NCI-H1092 (cell line): ENCODE results near the gene IKZF4.
"Not testable (repeated sequence)": the region's sequence is repeated elsewhere in the genome, so short reads cannot be mapped to it uniquely, and the experiment has no call there.

Experiments
- DNase-seq: peaks from one replicate; lab custom pipeline; 2025; lab: John Stamatoyannopoulos, UW

IKZF4 gene

DNA sequence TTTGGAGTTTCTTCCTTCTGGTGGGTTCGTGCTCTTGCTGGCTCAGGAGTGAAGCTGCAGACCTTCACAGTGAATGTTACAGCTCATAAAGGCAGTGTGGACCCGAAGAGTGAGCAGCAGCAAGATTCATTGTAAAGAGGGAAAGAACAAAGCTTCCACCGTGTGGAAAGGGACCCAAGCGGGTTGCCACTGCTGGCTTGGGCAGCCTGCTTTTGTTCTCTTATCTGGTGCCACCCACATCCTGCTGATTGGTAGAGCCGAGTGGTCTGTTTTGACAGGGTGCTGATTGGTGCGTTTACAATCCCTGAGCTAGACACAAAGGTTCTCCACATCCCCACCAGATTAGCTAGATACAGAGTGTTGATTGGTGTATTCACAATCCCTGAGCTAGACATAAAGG is 21.3 kb upstream of the IKZF4 start:
- not testable (repeated sequence) for DNase-seq

DNA sequence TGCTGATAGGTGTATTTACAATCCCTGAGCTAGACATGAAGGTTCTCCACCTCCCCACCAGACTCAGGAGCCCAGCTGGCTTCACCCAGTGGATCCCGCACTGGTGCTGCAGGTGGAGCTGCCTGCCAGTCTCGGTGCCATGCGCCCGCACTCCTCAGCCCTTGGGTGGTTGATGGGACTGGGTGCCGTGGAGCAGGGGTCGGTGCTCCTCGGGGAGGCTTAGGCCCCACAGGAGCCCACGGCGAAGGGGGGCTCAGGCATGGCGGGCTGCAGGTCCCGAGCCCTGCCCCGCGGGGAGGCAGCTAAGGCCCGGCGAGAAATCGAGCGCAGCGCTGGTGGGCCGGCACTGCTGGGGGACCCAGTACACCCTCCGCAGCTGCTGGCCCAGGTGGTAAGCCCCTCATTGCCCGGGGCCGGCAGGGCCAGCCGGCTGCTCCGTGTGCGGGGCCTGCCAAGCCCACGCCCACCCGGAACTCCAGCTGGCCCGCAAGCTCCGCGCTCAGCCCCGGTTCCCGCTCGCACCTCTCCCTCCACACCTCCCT is 20.8 kb upstream of the IKZF4 start:
- DNase-seq: not testable (repeated sequence)

DNA sequence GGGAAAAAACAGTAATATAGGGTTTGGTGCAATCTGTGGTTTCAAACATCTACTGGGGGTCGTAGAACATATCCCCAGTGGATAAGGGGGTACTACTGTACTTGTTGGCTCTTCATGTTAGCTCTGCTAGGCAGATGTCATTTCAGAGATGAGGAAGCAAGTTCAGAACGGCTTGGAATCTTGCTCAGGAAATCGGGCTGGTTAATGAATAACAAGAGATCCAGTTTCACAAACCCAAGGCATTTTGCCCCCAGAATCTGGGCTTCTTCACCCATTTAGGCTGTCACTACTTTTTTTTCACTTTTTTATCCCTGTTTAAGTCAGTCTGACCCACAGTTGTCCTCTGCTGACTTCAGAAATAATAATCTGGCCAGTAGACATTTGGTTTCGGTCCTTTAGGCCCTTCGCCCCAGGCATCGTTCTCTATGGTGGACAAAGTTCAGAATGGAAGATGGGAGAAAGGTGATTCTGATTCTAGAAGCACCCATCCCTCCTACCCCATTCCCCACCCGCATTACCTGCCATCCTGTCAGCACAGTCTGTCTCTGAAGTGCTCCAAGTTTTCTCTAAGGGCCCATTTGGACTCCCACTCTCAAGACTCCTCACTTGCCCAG is 19.2 kb upstream of the IKZF4 start:
- DNase-seq: no peak

DNA sequence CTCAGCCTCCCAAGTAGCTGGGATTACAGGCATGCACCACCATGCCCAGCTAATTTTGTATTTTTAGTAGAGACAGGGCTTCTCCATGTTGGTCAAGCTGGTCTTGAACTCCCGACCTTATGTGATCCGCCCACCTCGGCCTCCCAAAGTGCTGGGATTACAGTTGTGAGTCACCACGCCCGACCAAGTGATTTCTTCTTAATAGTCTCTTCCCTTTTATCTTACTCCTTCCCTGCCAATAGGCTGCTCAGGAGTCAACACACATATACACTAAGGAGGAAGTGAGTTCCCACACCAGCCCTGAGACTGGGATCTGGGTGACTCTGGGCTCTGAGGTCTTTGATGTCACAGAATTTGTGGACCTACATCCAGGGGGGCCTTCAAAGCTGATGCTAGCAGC is 17.5 kb upstream of the IKZF4 start:
- not testable (repeated sequence) for DNase-seq

DNA sequence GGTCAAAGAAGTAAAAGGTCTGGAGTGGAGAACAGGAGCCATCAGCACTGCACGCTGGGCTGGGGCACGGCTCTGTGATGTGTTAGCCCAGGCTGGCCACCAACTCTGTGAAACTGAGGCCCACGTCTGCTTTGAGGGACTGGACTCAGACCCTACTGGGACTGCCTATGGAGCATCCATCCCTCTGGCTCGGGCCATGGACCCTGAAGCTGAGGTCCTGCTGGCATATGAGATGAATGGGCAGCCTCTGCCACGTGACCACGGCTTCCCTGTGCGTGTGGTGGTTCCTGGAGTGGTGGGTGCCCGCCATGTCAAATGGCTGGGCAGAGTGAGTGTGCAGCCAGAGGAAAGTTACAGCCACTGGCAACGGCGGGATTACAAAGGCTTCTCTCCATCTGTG is 16.6 kb upstream of the IKZF4 start:
- DNase-seq: no peak

DNA sequence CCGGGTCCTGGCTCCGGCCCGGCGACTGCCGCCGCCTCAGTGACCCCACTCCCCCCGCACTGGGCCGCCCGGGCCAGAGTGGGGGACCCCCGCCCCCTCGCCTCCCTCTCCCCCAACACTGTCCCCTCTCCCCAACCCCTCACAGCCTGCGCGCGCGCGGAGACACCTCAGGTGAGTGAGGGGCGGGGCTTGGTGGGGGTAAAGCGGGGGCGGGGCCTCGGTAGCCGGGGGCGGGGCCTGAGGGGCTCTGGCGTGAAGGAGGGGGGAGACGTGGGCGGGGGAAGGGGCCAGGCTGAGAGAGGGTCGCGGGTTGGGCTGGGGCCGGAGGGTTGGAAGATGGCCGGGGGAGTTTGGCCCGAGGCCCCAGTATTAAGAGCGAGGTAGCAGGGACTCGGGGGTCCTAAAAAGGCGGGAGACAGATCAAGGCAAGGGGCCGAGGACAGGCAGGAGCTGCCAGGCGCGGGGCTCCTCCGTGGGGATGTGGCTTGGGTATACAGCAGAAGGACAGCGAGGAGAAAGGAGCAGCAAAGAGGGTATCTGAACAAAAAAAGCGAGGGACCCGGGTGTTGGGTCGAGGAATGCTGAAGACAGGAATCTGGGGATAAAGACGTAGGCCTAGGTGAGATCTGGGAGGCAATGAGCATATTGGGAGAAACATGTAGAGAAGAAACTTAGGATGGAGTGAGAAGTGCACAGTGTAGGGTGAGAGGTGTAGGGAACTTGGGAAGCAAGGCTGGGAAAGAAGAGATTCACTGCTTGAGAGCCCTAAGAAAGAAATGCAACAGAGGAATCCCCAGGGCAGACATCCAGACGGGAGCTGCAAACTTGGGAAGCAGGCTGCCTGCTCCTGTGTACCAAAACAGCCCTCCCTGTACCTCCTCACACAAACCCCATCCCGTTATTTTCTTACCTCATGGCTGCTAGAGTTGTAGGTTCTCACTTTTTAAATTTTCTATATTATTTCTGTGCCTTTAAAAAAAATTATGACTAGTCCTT is 13.0 kb upstream of the IKZF4 start:
- peak; percentile 15 for DNase-seq

DNA sequence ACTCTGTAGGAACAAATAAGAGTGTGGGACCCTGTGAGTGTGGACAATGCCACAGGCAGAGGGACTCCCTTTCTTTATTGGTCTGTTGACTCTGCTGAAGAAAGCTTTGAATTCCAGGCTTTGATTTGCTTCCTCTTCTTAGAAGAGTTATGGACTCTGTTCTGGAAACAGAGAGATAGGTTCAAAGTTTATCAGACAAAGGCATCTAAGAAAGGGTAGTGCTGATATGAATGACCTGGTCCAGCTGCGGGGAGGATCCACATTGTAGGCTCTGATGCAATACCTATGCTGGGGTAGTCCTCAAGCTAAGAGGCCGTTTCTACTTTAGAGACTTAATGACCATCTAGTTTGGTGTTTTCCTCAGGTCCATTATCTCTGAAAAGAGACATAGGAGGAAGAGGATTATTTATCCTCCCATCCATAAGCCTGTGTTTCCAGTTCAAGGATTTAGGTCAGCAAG is 10.7 kb upstream of the IKZF4 start:
- no peak for DNase-seq

DNA sequence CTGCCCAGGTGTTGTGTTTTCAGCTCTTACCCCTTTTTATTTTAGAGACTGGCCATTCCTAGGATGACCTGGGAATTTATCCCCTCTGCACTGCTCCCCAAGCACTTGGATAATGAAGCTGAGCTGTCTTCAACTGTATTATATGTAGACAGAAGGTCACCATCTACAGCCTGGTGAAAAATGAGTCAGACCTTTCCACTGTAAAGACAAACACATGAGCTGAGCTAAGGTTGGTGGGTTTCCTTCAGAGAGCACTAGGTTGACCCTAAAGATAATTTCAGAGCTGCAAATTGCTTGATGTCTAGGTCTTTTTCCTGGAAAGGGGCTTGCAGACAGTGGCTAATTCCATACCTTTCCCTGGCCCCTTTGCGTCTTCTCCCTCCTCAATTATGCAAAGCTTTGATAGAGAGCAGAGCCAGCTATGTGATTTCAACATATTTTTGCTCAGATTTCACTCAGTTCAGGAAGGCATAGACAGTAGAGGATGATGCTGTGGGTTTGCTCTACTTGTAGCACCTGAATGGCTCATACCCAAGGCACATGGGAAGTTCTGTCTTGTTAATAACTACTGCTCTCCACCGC is 9.2 kb upstream of the IKZF4 start:
- no peak for DNase-seq

DNA sequence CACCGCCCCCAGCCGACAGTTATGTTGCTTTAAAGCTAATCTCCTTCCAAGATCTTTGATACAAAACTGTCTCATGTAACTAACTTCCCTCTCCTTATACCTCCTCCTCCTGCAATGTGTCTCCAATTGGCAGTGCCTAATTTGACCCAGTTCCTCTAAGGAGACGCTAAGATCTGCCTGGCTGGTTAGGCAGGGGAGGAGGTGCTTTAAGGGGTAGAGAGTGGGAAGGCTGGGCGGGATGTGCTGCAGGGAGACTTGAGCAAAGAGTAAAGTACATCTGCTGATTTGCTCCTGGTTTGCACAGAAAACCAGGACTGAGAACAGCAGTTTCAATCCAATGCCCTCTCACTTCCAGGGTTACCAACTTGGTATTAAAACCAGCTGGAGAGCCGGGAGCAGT is 7.4 kb upstream of the IKZF4 start:
- no peak for DNase-seq

DNA sequence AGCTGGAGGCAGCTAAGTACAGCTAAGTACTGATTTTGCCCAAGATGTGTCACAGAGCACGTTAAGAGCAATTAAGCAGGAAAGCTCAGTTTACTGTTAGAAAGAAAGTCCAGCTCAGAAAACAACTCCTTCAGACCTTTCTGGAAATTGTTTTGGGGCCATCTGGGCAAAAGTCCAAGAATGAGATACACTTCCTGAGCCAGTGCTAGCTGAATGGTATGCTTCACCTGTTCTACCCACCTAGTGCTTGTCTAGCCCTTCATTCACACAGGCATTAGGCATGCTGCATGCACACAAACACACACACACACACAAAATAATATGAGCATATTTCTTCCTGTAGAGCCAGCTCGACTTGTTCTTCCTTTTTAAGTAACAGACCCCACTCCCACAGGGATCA is 6.6 kb upstream of the IKZF4 start:
- no peak for DNase-seq

DNA sequence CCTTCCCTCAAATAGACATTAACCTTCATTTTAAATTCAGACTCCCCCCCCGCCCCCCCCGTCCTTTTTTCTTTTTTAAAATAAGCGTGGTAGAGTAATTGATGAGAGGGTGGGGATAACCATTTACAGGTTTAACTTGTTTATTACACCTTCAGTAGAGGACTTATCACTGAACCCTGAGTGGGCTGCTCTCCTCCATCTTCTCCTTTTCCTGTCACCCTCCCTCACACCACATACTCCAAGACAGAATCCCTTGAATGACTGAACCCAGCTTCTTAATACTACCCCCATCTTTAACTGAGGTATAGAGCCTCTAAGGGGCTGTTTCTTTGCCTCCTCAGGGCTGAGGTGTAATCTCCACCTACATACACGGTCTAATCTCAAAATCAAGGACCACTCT is 3.7 kb upstream of the IKZF4 start:
- DNase-seq: no peak

DNA sequence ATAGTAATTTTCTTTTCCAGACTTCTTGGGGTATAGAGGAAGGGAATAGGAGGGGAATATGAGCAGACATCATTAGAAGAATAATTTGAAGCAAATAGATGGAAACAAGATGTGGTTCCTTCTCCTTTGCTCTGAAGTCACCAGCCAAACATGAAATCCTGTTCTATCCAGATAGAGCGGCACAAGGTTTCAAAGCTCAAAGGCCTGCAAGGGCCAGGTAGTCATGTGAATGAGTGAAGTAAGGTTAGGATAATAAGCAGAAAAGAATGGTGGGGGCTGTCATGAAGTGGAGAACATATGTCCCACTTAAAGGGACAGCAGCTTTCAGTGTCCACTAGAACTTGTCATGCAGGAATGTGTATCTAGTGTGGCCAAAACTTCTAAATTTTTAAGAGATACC is 2.5 kb upstream of the IKZF4 start:
- no peak for DNase-seq

DNA sequence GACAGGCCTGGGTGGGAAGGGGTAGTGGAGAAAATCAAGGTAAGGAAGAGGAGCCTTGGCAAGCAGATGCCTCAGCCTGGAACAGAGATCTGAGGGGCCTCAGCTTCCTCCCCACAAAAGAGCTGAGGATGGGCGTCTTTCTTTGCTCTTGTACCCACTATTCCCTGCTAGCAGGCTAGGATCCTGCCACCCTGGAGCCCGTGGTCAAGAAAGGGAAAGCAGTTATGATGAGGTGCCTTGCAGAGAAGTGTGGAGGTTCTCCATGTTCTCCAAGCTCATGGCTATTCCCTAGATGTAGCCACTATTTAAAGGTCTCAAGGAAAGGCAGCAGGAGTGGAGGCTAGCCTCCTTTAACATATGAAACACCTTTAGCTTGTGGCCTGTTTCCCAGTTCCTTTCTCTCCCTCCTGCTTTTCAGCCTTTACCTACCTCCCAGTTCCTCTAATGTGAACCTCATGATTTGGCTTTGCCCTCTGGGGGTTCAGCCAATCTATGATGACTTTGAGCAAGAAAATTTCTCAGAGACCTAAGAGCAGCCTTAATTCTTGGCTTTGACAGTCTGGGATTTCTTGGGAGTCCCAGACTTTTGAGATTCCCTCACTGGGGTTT is 1.1 kb downstream of the IKZF4 start:
- DNase-seq: no peak

DNA sequence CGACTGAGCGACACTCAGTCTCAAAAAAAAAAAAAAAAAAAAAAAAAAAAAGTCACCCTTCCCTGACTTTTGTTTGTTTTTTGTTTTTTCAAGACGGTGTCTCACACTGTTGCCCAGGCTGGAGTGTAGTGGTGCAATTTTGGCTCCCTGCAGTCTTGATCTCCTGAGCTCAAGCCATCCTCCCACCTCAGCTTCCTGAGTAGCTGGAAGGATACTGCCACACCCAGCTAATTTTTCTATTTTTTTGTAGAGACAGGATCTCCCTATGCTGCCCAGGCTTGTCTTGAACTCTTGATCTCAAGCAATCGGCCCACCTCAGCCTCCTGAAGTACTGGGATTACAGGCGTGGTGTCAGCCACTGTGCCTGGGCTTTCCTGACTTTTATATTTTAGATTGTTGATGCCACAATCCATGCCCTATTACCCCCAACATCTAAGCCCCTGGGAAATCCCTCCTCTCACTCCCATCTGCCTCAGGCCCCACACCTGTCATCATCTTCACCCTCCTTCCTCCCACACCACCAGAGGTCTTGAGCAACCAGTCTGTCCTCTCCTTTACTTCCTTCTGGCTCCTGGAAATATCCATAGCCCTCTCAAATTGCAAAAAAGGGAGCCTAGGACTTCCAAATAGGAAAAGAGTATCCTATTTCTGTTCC is 7.8 kb downstream of the IKZF4 start:
- DNase-seq: no peak

DNA sequence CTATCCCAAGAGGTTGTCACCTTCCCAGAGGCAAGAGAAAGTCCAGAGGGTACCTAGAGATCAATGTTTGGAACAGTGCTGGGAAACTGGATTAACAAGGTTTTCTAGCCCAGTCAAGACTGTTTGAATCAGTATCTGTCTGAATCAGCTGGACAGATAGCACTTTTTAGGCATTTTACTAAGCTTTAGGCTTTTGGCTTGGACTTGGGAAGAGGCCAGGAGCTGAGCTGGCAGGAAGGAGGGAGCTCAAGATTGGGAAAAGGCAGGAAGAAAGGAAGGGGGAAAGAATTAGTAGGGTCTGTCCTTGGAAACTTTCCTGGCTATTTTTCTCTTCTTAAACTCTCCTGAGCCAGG is 8.3 kb downstream of the IKZF4 start:
- DNase-seq: no peak

DNA sequence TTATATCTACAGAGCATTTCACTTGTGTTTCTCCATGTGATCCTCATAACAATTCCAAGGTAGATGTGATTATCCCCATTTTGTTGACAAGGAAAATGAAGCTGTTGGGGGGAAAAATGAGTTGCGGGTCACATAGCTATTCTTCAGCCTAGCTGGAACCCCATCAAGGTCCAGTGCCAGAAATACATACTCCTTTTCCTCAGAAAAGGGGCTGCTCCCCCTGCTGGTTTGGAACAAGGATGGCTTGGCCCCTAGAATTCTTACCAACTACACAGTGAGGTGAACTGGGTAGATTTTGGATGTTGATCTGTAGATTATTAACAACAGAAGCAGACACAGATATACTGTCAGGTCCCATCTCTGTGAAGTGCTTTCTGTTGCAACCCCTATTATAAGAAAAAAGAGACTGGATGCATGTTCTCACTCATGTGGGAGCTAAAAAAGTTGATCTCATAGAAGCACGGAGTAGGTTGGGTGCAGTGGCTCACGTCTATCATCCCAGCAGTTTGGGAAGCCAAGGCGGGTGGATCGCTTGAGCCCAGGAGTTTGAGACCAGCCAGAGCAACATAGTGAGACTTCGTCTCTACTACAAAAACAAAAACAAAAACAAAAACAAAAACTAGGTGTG is 8.9 kb downstream of the IKZF4 start:
- no peak for DNase-seq

DNA sequence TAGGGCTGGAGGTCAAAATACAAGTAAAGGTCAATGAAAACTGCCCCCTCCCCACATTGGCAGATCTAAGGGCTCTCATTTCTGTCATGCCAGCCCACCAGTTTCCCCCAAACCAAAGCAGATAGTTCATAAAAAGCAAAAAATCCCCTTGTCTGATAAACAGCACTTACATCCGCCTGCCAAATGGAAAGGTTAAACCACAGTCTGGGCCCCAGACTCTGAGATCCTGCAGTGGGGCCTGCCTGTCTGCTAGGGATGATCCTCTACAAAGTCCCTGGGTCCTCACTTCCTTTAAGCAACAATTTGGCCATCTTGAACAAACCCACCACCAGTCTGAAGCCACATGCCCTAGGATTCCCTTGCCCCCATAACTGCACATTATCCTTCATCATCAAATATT is 11.1 kb downstream of the IKZF4 start:
- no peak for DNase-seq

DNA sequence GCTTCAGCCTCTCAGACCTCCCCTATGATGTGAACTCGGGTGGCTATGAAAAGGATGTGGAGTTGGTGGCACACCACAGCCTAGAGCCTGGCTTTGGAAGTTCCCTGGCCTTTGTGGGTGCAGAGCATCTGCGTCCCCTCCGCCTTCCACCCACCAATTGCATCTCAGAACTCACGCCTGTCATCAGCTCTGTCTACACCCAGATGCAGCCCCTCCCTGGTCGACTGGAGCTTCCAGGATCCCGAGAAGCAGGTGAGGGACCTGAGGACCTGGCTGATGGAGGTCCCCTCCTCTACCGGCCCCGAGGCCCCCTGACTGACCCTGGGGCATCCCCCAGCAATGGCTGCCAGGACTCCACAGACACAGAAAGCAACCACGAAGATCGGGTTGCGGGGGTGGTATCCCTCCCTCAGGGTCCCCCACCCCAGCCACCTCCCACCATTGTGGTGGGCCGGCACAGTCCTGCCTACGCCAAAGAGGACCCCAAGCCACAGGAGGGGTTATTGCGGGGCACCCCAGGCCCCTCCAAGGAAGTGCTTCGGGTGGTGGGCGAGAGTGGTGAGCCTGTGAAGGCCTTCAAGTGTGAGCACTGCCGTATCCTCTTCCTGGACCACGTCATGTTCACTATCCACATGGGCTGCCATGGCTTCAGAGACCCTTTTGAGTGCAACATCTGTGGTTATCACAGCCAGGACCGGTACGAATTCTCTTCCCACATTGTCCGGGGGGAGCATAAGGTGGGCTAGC is 13.9 kb downstream of the IKZF4 start:
- no peak for DNase-seq

DNA sequence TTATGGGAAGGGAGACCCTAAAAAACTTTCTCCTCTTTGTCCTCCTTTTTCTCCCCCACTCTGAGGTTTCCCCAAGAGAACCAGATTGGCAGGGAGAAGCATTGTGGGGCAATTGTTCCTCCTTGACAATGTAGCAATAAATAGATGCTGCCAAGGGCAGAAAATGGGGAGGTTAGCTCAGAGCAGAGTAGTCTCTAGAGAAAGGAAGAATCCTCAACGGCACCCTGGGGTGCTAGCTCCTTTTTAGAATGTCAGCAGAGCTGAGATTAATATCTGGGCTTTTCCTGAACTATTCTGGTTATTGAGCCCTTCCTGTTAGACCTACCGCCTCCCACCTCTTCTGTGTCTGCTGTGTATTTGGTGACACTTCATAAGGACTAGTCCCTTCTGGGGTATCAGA is 16.3 kb downstream of the IKZF4 start:
- no peak for DNase-seq

DNA sequence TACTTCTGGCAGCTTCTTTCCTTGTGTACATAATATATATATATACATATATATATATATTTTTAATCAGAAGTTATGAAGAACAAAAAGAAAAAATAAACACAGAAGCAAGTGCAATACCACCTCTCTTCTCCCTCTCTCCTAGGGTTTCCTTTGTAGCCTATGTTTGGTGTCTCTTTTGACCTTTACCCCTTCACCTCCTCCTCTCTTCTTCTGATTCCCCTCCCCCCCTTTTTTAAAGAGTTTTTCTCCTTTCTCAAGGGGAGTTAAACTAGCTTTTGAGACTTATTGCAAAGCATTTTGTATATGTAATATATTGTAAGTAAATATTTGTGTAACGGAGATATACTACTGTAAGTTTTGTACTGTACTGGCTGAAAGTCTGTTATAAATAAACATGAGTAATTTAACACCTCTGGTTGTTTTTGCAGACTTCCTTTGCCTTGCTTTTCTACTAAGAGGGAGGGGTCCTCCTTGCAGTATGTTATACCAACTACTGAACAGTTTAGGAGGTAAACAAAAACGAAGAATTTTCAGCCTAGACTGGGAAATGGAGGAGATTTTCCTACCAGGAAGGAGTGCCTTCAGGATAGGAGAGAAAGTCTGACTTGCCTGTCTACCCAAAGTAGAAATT is 17.3 kb downstream of the IKZF4 start:
- DNase-seq: no peak
